Esophagus muscularis mucosa (tissue), 4 donors: ENCODE measurements around the gene EFCAB8. TPM values are rescaled to one million over a fixed set of nuclear protein-coding genes. Genes with fewer than 3 reads are reported as not detected.

Experiments used
- DNase-seq: peaks from one replicate; pipeline ENCODE4 v3.0.0-alpha.2; 2017; ENCODE audit errors: extremely low spot score
- H3K27ac ChIP-seq, 4 donors: fragments of 200-600 bp; sonication (generic); replicated peaks in 1 of 4; 1 replicate in 3 of 4; 2 replicates in 1 of 4; pipeline ENCODE4 v1.5.1; 2016 to 2019; ENCODE audit warnings: mild to moderate bottlenecking in 1 of 4
- H3K27me3 ChIP-seq, 4 donors: fragments of 200-600 bp; sonication (generic); one replicate each; pipeline versions ENCODE4 v1.5.1 to v1.6.0; 2016 to 2019
- H3K36me3 ChIP-seq, 4 donors: fragments of 200-600 bp; sonication (generic); one replicate each; pipeline ENCODE4 v1.5.1; 2016 to 2019
- H3K4me1 ChIP-seq, 4 donors: fragments of 200-600 bp; sonication (generic); one replicate each; pipeline ENCODE4 v1.5.1; 2016 to 2019
- H3K4me3 ChIP-seq, 4 donors: fragments of 200-600 bp; sonication (generic); 1 replicate in 2 of 4; 2 replicates in 2 of 4; pipeline ENCODE4 v1.5.1; 2016 to 2019; ENCODE audit warnings: mild to moderate bottlenecking in 4 of 4, moderate library complexity in 1 of 4
- H3K9me3 ChIP-seq, 4 donors: fragments of 200-600 bp; sonication (generic); 1 replicate in 3 of 4; 2 replicates in 1 of 4; pipeline ENCODE4 v1.5.1; 2016 to 2019
- EP300 ChIP-seq: sonication (generic); formaldehyde crosslinking; IDR thresholded peaks from one replicate; pipeline ENCODE4 v1.6.1; 2017; ENCODE audit warnings: antibody characterized with exemption
- POLR2A ChIP-seq: fragments of 450-650 bp; IDR thresholded peaks from one replicate; pipeline ENCODE4 v1.6.1; 2017; ENCODE audit warnings: antibody characterized with exemption, moderate library complexity, mild to moderate bottlenecking, low read depth
- POLR2AphosphoS5 ChIP-seq, 2 donors: sonication (generic); formaldehyde crosslinking; IDR thresholded peaks; one replicate each; pipeline ENCODE4 v1.6.1; 2017; ENCODE audit warnings: antibody characterized with exemption in 2 of 2
- WGBS: methylation state at CpG from one replicate; pipeline ENCODE4 v1.1.5; 2018; 5-methylcytosine and 5-hydroxymethylcytosine counted together
- intact Hi-C: fragments of 100-400 bp; cut with DNase I; formaldehyde crosslinking; loops from one replicate; pipeline ENCODE4 v1.15.1; 2023
- total RNA-seq, 4 donors: library from RNA; depleted of rRNA; stranded (reverse); fragments of >200 nt; gene quantifications; one replicate each; pipeline versions ENCODE4 v1.1.0 to v1.2.1, GENCODE V29; 2016
- TF ChIP-seq, protein P1 (sequence below), 3 experiments: fragments of 200-600 bp in 2 of 3; fragments of 450-650 bp in 1 of 3; sonication (generic) in 2 of 3; IDR thresholded peaks; one replicate each; pipeline ENCODE4 v1.5.1; 2017 to 2019; ENCODE audit warnings: antibody characterized with exemption in 3 of 3, mild to moderate bottlenecking in 2 of 3, moderate library complexity in 1 of 3

The EFCAB8 gene
- total RNA-seq, 4 donors from 2014 or later = 0.17 to 0.92 TPM; not detected in 2

GRCh38 chr20:32957459-32957858 lies 98.7 kb downstream of the EFCAB8 start:
- Histone ChIP-seq H3K36me3 (no peaks in the 10 kb centered on the region), H3K4me1 (no peaks in the 10 kb centered on the region), H3K4me3 (no peak overlapping the region), H3K27ac (no peak overlapping the region), H3K9me3 (peaks cover 0 to 44% (median 30%) of the 10 kb centered on the region in 4 donors), H3K27me3 (peaks cover 0 to 19% (median 0%) of the 10 kb centered on the region in 4 donors)
- DNase-seq = no peak
- WGBS = 66% methylated on average over 5 of the region's 5 CpGs
- intact Hi-C loops = no loop called here
- TF ChIP-seq POLR2AphosphoS5 (IDR thresholded peaks at IDR 0.05) (no peak), POLR2A (no peak), EP300 (no peak)
- TF ChIP-seq, protein P1, sequence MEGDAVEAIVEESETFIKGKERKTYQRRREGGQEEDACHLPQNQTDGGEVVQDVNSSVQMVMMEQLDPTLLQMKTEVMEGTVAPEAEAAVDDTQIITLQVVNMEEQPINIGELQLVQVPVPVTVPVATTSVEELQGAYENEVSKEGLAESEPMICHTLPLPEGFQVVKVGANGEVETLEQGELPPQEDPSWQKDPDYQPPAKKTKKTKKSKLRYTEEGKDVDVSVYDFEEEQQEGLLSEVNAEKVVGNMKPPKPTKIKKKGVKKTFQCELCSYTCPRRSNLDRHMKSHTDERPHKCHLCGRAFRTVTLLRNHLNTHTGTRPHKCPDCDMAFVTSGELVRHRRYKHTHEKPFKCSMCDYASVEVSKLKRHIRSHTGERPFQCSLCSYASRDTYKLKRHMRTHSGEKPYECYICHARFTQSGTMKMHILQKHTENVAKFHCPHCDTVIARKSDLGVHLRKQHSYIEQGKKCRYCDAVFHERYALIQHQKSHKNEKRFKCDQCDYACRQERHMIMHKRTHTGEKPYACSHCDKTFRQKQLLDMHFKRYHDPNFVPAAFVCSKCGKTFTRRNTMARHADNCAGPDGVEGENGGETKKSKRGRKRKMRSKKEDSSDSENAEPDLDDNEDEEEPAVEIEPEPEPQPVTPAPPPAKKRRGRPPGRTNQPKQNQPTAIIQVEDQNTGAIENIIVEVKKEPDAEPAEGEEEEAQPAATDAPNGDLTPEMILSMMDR (IDR thresholded peaks at IDR 0.05) = no peak

DNA sequence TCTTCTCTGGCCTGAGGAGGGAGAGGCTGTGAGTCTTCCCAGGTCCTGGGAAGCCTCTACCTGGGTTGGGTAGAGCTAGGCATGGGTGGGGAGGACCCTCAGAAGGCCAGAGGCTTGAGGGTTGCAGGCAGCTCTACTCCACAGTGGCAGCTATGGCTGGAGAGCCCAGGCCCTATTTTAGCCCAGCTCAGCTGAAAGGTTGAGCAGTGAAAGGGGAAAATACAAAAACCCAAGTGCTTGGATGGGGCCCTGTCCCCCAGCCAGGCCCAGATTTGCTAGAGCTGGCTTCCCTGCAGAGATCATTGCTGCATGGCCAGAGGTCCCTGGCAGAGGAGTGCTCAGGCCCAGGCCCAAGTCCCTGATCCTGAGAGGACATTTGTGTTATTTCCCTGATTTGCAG lies 99.9 kb downstream of the EFCAB8 start:
- TF ChIP-seq EP300 = no peak
- TF ChIP-seq POLR2AphosphoS5 (IDR thresholded peaks at IDR 0.05) = no peak
- TF ChIP-seq, protein P1 (IDR thresholded peaks at IDR 0.05) = no peak
- TF ChIP-seq POLR2A = no peak
- H3K27ac ChIP-seq = no peak overlapping the region
- H3K4me1 ChIP-seq = no peaks in the 10 kb centered on the region
- H3K27me3 ChIP-seq = peaks cover 0 to 16% (median 0%) of the 10 kb centered on the region in 4 donors
- H3K36me3 ChIP-seq = no peaks in the 10 kb centered on the region
- no peak for DNase-seq
- peaks cover 0 to 44% (median 30%) of the 10 kb centered on the region in 4 donors for H3K9me3 ChIP-seq
- no peak overlapping the region for H3K4me3 ChIP-seq
- intact Hi-C loops = no loop called here

GRCh38 chr20:32959351-32960221 lies 100.9 kb downstream of the EFCAB8 start:
- H3K27me3 ChIP-seq = peaks cover 0 to 16% (median 0%) of the 10 kb centered on the region in 4 donors
- no peaks in the 10 kb centered on the region for H3K4me1 ChIP-seq
- H3K9me3 ChIP-seq = peaks cover 0 to 34% (median 25%) of the 10 kb centered on the region in 4 donors
- no peak overlapping the region for H3K27ac ChIP-seq
- no peak overlapping the region for H3K4me3 ChIP-seq
- intact Hi-C loops = no loop called here
- DNase-seq = peak; percentile 85
- H3K36me3 ChIP-seq = no peaks in the 10 kb centered on the region
- TF ChIP-seq, protein P1 (IDR thresholded peaks at IDR 0.05) = no peak
- TF ChIP-seq POLR2A (no peak), POLR2AphosphoS5 (IDR thresholded peaks at IDR 0.05) (no peak), EP300 (no peak)
- 83% methylated on average over 11 of the region's 14 CpGs for WGBS

GRCh38 chr20:32960222-32960518 lies 101.4 kb downstream of the EFCAB8 start:
- Histone ChIP-seq H3K36me3 (no peaks in the 10 kb centered on the region), H3K4me1 (no peaks in the 10 kb centered on the region), H3K4me3 (no peak overlapping the region), H3K27me3 (peaks cover 0 to 16% (median 0%) of the 10 kb centered on the region in 4 donors), H3K27ac (no peak overlapping the region), H3K9me3 (peaks cover 0 to 33% (median 20%) of the 10 kb centered on the region in 4 donors)
- TF ChIP-seq POLR2AphosphoS5 (IDR thresholded peaks at IDR 0.05) (no peak), POLR2A (no peak), EP300 (no peak)
- TF ChIP-seq, protein P1 (IDR thresholded peaks at IDR 0.05) = no peak
- DNase-seq = peak; percentile 53
- intact Hi-C loops = no loop called here
